Measurements from ENCODE around the gene ROPN1. TPM values are rescaled to one million over a fixed set of nuclear protein-coding genes. Genes with fewer than 3 reads are reported as not detected.
A peak's percentile ranks its signal among the peaks of the same experiment; 100 is the strongest.

Gene ROPN1
- total and polyA plus RNA-seq, 2 of the 13 experiments (the other 11 are each of a cell fraction or from before 2014, with no cell fraction given), result not detected

DNA sequence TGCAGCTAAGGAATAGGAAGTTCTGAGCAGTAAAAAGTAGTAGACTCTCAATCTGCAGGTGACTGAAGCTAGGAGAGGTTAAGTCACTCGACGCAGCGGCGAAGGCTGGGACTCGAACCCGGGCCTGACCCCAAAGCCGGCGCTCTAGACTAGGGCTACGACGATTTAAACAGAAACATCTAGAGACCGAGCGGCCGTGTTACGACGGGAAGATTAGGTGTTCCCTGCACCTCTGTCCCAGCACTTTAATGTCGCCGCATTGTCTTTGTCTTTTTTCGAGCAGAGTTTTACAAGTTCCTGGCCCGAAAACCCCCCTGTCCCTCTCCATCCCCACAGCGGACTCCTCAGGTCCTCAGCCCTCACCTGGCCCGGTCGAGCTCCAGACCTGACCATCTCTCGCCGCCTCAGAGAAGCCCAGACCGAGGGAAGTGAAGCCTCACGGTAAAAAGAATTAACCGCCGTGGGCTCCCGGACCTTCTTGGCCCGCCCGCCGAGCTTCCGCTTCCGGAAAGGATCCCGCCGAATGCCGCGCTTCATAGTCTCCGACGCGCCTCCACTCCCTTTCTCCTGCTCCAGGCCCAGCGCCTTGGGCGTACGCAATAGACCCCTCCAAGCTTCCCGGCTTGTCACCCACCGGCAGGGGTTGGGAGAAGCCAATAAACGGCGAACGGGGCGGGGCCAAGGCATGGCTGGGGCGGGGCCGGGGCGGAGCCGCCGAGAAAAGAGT, 31.0 kb downstream of the ROPN1 start, which contains the start of gene CCDC14 (continued):
- TF ChIP-seq, protein P1, sequence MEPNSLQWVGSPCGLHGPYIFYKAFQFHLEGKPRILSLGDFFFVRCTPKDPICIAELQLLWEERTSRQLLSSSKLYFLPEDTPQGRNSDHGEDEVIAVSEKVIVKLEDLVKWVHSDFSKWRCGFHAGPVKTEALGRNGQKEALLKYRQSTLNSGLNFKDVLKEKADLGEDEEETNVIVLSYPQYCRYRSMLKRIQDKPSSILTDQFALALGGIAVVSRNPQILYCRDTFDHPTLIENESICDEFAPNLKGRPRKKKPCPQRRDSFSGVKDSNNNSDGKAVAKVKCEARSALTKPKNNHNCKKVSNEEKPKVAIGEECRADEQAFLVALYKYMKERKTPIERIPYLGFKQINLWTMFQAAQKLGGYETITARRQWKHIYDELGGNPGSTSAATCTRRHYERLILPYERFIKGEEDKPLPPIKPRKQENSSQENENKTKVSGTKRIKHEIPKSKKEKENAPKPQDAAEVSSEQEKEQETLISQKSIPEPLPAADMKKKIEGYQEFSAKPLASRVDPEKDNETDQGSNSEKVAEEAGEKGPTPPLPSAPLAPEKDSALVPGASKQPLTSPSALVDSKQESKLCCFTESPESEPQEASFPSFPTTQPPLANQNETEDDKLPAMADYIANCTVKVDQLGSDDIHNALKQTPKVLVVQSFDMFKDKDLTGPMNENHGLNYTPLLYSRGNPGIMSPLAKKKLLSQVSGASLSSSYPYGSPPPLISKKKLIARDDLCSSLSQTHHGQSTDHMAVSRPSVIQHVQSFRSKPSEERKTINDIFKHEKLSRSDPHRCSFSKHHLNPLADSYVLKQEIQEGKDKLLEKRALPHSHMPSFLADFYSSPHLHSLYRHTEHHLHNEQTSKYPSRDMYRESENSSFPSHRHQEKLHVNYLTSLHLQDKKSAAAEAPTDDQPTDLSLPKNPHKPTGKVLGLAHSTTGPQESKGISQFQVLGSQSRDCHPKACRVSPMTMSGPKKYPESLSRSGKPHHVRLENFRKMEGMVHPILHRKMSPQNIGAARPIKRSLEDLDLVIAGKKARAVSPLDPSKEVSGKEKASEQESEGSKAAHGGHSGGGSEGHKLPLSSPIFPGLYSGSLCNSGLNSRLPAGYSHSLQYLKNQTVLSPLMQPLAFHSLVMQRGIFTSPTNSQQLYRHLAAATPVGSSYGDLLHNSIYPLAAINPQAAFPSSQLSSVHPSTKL (CRISPR knock-in tag; IDR thresholded peaks at IDR 0.05), result peak; percentile 50
- TF ChIP-seq, protein P2, sequence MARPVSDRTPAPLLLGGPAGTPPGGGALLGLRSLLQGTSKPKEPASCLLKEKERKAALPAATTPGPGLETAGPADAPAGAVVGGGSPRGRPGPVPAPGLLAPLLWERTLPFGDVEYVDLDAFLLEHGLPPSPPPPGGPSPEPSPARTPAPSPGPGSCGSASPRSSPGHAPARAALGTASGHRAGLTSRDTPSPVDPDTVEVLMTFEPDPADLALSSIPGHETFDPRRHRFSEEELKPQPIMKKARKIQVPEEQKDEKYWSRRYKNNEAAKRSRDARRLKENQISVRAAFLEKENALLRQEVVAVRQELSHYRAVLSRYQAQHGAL (CRISPR knock-in tag; IDR thresholded peaks at IDR 0.05; ENCODE audit: not compliant biosample characterization), result no peak
- TF ChIP-seq, protein P3, sequence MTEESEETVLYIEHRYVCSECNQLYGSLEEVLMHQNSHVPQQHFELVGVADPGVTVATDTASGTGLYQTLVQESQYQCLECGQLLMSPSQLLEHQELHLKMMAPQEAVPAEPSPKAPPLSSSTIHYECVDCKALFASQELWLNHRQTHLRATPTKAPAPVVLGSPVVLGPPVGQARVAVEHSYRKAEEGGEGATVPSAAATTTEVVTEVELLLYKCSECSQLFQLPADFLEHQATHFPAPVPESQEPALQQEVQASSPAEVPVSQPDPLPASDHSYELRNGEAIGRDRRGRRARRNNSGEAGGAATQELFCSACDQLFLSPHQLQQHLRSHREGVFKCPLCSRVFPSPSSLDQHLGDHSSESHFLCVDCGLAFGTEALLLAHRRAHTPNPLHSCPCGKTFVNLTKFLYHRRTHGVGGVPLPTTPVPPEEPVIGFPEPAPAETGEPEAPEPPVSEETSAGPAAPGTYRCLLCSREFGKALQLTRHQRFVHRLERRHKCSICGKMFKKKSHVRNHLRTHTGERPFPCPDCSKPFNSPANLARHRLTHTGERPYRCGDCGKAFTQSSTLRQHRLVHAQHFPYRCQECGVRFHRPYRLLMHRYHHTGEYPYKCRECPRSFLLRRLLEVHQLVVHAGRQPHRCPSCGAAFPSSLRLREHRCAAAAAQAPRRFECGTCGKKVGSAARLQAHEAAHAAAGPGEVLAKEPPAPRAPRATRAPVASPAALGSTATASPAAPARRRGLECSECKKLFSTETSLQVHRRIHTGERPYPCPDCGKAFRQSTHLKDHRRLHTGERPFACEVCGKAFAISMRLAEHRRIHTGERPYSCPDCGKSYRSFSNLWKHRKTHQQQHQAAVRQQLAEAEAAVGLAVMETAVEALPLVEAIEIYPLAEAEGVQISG (CRISPR knock-in tag; IDR thresholded peaks at IDR 0.05), result peak; percentile 75
- TF ChIP-seq SOX13 (IDR thresholded peaks at IDR 0.05), result 0 out of 2 replicates have a peak, but pooled peaks have one; percentile 32
- TF ChIP-seq SOX13 (CRISPR knock-in tag; conservative IDR thresholded peaks at IDR 0.05 in 1 of 2, IDR thresholded peaks at IDR 0.05 in 1 of 2), result no peak
- TF ChIP-seq NBN (conservative IDR thresholded peaks at IDR 0.05), result no peak
- TF ChIP-seq ZFP37 (CRISPR knock-in tag; IDR thresholded peaks at IDR 0.05; ENCODE audit: borderline replicate concordance), result 0 out of 2 replicates have a peak, but pooled peaks have one; percentile 17
- no peak for TF ChIP-seq SNAI1 (CRISPR knock-in tag; IDR thresholded peaks at IDR 0.05; ENCODE audit: borderline replicate concordance)
- 0 out of 2 replicates have a peak, but pooled peaks have one; percentile 31 for TF ChIP-seq PPARG (CRISPR knock-in tag; conservative IDR thresholded peaks at IDR 0.05)
- peak; percentile 67; the same call in 1 of the 2 replicates for TF ChIP-seq ZFP90 (CRISPR knock-in tag; IDR thresholded peaks at IDR 0.05; ENCODE audit: borderline replicate concordance)
- TF ChIP-seq REXO4 (CRISPR knock-in tag; IDR thresholded peaks at IDR 0.05; ENCODE audit: borderline replicate concordance), result no peak
- TF ChIP-seq KMT2A (CRISPR knock-in tag; IDR thresholded peaks at IDR 0.05), result peak; percentile 73
- peak; percentile 50; the same call in 1 of the 2 replicates for TF ChIP-seq ZNF547 (CRISPR knock-in tag; IDR thresholded peaks at IDR 0.05)
- TF ChIP-seq SATB2 (CRISPR knock-in tag; IDR thresholded peaks at IDR 0.05), result no peak
- TF ChIP-seq, protein P4, sequence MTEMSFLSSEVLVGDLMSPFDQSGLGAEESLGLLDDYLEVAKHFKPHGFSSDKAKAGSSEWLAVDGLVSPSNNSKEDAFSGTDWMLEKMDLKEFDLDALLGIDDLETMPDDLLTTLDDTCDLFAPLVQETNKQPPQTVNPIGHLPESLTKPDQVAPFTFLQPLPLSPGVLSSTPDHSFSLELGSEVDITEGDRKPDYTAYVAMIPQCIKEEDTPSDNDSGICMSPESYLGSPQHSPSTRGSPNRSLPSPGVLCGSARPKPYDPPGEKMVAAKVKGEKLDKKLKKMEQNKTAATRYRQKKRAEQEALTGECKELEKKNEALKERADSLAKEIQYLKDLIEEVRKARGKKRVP (CRISPR knock-in tag; IDR thresholded peaks at IDR 0.05), result peak in 1 of 2 experiments; percentile 72; a peak in 2 of 4 replicates
- no peak for TF ChIP-seq ERF (CRISPR knock-in tag; IDR thresholded peaks at IDR 0.05)
- TF ChIP-seq, protein P5, sequence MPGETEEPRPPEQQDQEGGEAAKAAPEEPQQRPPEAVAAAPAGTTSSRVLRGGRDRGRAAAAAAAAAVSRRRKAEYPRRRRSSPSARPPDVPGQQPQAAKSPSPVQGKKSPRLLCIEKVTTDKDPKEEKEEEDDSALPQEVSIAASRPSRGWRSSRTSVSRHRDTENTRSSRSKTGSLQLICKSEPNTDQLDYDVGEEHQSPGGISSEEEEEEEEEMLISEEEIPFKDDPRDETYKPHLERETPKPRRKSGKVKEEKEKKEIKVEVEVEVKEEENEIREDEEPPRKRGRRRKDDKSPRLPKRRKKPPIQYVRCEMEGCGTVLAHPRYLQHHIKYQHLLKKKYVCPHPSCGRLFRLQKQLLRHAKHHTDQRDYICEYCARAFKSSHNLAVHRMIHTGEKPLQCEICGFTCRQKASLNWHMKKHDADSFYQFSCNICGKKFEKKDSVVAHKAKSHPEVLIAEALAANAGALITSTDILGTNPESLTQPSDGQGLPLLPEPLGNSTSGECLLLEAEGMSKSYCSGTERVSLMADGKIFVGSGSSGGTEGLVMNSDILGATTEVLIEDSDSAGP (CRISPR knock-in tag; IDR thresholded peaks at IDR 0.05; ENCODE audit: borderline replicate concordance), result peak; percentile 65; the same call in 1 of the 2 replicates
- 0 out of 2 replicates have a peak, but pooled peaks have one; percentile 18 for TF ChIP-seq RFX5 (IDR thresholded peaks at IDR 0.05; ENCODE audit: low read depth, low read length)
- no peak for TF ChIP-seq BRD4 (CRISPR knock-in tag; IDR thresholded peaks at IDR 0.05)

Measured in HepG2 (cell line).